SU-DHL-6 (cell line): ENCODE results near the gene ELMO1.

Source experiments
- EZH2phosphoT487 ChIP-seq: fragments of 200-600 bp; sonication (generic), shearing (Covaris generic); conservative IDR thresholded peaks from 2 replicates; pipeline ENCODE4 v1.6.1; 2018; ENCODE audit warnings: mild to moderate bottlenecking, antibody characterized with exemption, low read length, moderate library complexity, mixed read lengths
- TF ChIP-seq, protein P1 (sequence below): fragments of 200-600 bp; sonication (generic); IDR thresholded peaks from one replicate; pipeline ENCODE4 v1.5.1; 2017; ENCODE audit warnings: antibody characterized with exemption, mild to moderate bottlenecking, low read length, moderate library complexity; ENCODE audit not compliant: insufficient read depth, poor library complexity, severe bottlenecking

GRCh38 chr7:37039131-37039749, 409.4 kb downstream of the ELMO1 start:
- no peak for TF ChIP-seq EZH2phosphoT487
- TF ChIP-seq, protein P1, sequence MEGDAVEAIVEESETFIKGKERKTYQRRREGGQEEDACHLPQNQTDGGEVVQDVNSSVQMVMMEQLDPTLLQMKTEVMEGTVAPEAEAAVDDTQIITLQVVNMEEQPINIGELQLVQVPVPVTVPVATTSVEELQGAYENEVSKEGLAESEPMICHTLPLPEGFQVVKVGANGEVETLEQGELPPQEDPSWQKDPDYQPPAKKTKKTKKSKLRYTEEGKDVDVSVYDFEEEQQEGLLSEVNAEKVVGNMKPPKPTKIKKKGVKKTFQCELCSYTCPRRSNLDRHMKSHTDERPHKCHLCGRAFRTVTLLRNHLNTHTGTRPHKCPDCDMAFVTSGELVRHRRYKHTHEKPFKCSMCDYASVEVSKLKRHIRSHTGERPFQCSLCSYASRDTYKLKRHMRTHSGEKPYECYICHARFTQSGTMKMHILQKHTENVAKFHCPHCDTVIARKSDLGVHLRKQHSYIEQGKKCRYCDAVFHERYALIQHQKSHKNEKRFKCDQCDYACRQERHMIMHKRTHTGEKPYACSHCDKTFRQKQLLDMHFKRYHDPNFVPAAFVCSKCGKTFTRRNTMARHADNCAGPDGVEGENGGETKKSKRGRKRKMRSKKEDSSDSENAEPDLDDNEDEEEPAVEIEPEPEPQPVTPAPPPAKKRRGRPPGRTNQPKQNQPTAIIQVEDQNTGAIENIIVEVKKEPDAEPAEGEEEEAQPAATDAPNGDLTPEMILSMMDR, result no peak
